Panc1 (cell line): ENCODE measurements around the gene EEF1AKMT2. TPM values are rescaled to one million over a fixed set of nuclear protein-coding genes. Genes with fewer than 3 reads are reported as not detected.

Source experiments
- ATAC-seq: fragments of 200-7000 bp; cut with Tn5 transposase; 2 replicates; pipeline ENCODE4 v1.9.1; 2020; ENCODE audit warnings: mild to moderate bottlenecking, moderate library complexity
- BruUV-seq: library from RNA; stranded (reverse); fragments of 400-500 nt; replicated peaks from 2 replicates; lab custom pipeline; 2021; lab: Mats Ljungman, UMichigan
- CTCF ChIA-PET: fragments of 300-600 bp; sonication (Branson Sonifier 250); formaldehyde crosslinking; loops from one replicate; lab custom pipeline; 2022; ENCODE audit warnings: antibody characterized with exemption; lab: Charles Lee
- POLR2A ChIA-PET: fragments of 300-600 bp; sonication (Branson Sonifier 250); formaldehyde crosslinking; loops from one replicate; lab custom pipeline; 2022; ENCODE audit warnings: antibody characterized with exemption; lab: Charles Lee
- DNase-seq: peaks from one replicate; pipeline ENCODE4 v3.0.0-alpha.2; 2010; ENCODE audit warnings: low read depth, low spot score
- H3K27ac ChIP-seq: 2 replicates; pipeline ENCODE4 v1.5.1; 2011; ENCODE audit warnings: mild to moderate bottlenecking, low read length, inconsistent platforms
- H3K27me3 ChIP-seq: fragments of 200-500 bp; sonication (Bioruptor generic); 2 replicates; pipeline ENCODE4 v1.6.0; 2014; ENCODE audit warnings: low read length, inconsistent platforms; ENCODE audit not compliant: control insufficient read depth, insufficient read depth
- H3K36me3 ChIP-seq: fragments of 200-500 bp; sonication (Bioruptor generic); 2 replicates; pipeline ENCODE4 v1.5.1; 2014; ENCODE audit warnings: inconsistent platforms, mild to moderate bottlenecking, low read length, moderate library complexity; ENCODE audit not compliant: control insufficient read depth, insufficient read depth
- H3K4me1 ChIP-seq: 2 replicates; pipeline ENCODE4 v1.5.1; 2011; ENCODE audit warnings: inconsistent platforms, mild to moderate bottlenecking, low read length, moderate library complexity; ENCODE audit not compliant: control insufficient read depth, insufficient read depth
- H3K4me3 ChIP-seq, 2 experiments: 2 replicates each; pipeline ENCODE4 v1.5.1; 2011 to 2012; ENCODE audit warnings: low read depth in 2 of 2, low read length in 2 of 2, mild to moderate bottlenecking in 2 of 2, inconsistent platforms in 1 of 2, moderate library complexity in 1 of 2
- H3K9me3 ChIP-seq: fragments of 200-500 bp; sonication (Bioruptor generic); 2 replicates; pipeline ENCODE4 v1.5.1; 2014; ENCODE audit warnings: low read depth, mild to moderate bottlenecking, inconsistent platforms, low read length, moderate library complexity; ENCODE audit not compliant: control insufficient read depth, insufficient read depth
- CTCF ChIP-seq: fragments of 450-650 bp; IDR thresholded peaks from 2 replicates; pipeline ENCODE4 v1.5.1; 2017; ENCODE audit warnings: mild to moderate bottlenecking
- POLR2AphosphoS5 ChIP-seq: IDR thresholded peaks from 2 replicates; pipeline ENCODE4 v1.6.1; 2012; ENCODE audit warnings: mild to moderate bottlenecking, low read depth, low read length, moderate library complexity
- REST ChIP-seq, 2 experiments: IDR thresholded peaks; 2 replicates each; pipeline ENCODE4 v1.6.1; 2011 to 2012; ENCODE audit warnings: low read depth in 2 of 2, control low read depth in 1 of 2, low read length in 1 of 2, mild to moderate bottlenecking in 1 of 2, moderate library complexity in 1 of 2; ENCODE audit not compliant: insufficient read depth in 1 of 2
- SIN3A ChIP-seq: IDR thresholded peaks from 2 replicates; pipeline ENCODE4 v1.6.1; 2012; ENCODE audit warnings: low read depth, mild to moderate bottlenecking, low read length, moderate library complexity, borderline replicate concordance; ENCODE audit not compliant: insufficient read depth
- TCF7L2 ChIP-seq: IDR thresholded peaks from 2 replicates; pipeline ENCODE4 v1.6.1; 2011; ENCODE audit warnings: mild to moderate bottlenecking, low read depth, low read length, inconsistent platforms
- in situ Hi-C: cut with HindIII; loops from 2 replicates; pipeline ENCODE4 v1.10.0; 2016; ENCODE audit warnings: low sequenced_read_pairs, low pct_unique_long_range_greater_than_20kb
- intact Hi-C: fragments of 100-400 bp; cut with micrococcal nuclease; formaldehyde crosslinking; loops from one replicate; pipeline ENCODE4 v1.10.0; 2022; ENCODE audit not compliant: unreplicated experiment
- total RNA-seq: library from RNA; stranded (reverse); gene quantifications from one replicate; pipeline ENCODE4 v1.2.1, GENCODE V29; 2021; ENCODE audit not compliant: unreplicated experiment

EEF1AKMT2 gene
- total RNA-seq, 1 experiment from 2014 or later, result 39.2 TPM

- no TSS peak for BruUV-seq
- no peak overlapping the region; a peak in 1 of 4 replicates for H3K4me3 ChIP-seq
- H3K27me3 ChIP-seq, result no peaks in the 10 kb centered on the region
- in situ Hi-C loops, result no loop called here
- ChIA-PET CTCF (interaction anchor here (0.5 to 1.4 kb wide), 4 partner anchors 46 to 205 kb away, joined by 3 to 5 read pairs (median 4); partner anchors contain the start of gene ABRAXAS2), POLR2A (interaction anchor here (0.7 kb wide), 1 partner anchor 52 kb away, joined by 4 read pairs; no protein-coding TSS in a partner anchor)
- ATAC-seq (no peak), DNase-seq (no peak)
- no peaks in the 10 kb centered on the region for H3K9me3 ChIP-seq
- intact Hi-C loops, result no loop called here
- H3K36me3 ChIP-seq, result peaks cover 15% of the 10 kb centered on the region; the same call in 1 of the 2 replicates
- peaks cover 38% of the 10 kb centered on the region for H3K4me1 ChIP-seq
- peak overlapping the region; percentile 88 for H3K27ac ChIP-seq
- TF ChIP-seq REST (IDR thresholded peaks at IDR 0.05; ENCODE audit: insufficient read depth in 1 of 2, low read depth in 2 of 2, low read length in 1 of 2) (no peak), POLR2AphosphoS5 (no peak), TCF7L2 (no peak), CTCF (no peak), SIN3A (no peak)
Measured at GRCh38 chr10:124745252-124745651, 46.4 kb downstream of the EEF1AKMT2 start.

- peak within 1 kb of the TSS; percentile 71 to 77 for H3K4me3 ChIP-seq
- H3K27me3 ChIP-seq, result no peaks in the 10 kb centered on the region
- CTCF ChIA-PET, result interaction anchor here (0.5 to 1.4 kb wide), 3 partner anchors 160 to 204 kb away, joined by 3 to 5 read pairs (median 4); no protein-coding TSS in a partner anchor
- no peaks in the 10 kb centered on the region for H3K9me3 ChIP-seq
- POLR2A ChIA-PET, result interaction anchor here (0.7 kb wide), 1 partner anchor 52 kb away, joined by 4 read pairs; no protein-coding TSS in a partner anchor
- DNase-seq (no peak), ATAC-seq (peak; percentile 88)
- in situ Hi-C loops, result no loop called here
- H3K27ac ChIP-seq, result peak within 1 kb of the TSS; percentile 88
- peaks cover 15% of the 10 kb centered on the region; the same call in 1 of the 2 replicates for H3K36me3 ChIP-seq
- peaks cover 47% of the 10 kb centered on the region for H3K4me1 ChIP-seq
- peak; percentile 48; the same call in 1 of the 2 replicates for TF ChIP-seq SIN3A
- TF ChIP-seq REST (IDR thresholded peaks at IDR 0.05; ENCODE audit: insufficient read depth in 1 of 2, low read depth in 2 of 2, low read length in 1 of 2), result no peak
- peak; percentile 69; the same call in 1 of the 2 replicates for TF ChIP-seq POLR2AphosphoS5
- TF ChIP-seq TCF7L2, result peak; percentile 83
- peak; percentile 38; the same call in 1 of the 2 replicates for TF ChIP-seq CTCF
- intact Hi-C loops, result no loop called here
- BruUV-seq, result no TSS peak
Measured at GRCh38 chr10:124744102-124745050, 47.3 kb downstream of the EEF1AKMT2 start, which contains the start of gene FAM53B. Gene FAM53B (minus strand): TSS chr10:124744378. CDS start chr10:124706713, 37,665 bp downstream.
